NCI-H524 (cell line): ENCODE data around the gene UCHL5.

Source experiments
- DNase-seq, 2 experiments: peaks; one replicate each; lab custom pipeline; 2025; lab: John Stamatoyannopoulos, UW

Gene UCHL5

GRCh38 chr1:192967211-192967877 lies 91.8 kb downstream of the UCHL5 start:
- DNase-seq = no peak

GRCh38 chr1:192966073-192966472 lies 93.1 kb downstream of the UCHL5 start:
- DNase-seq = no peak

GRCh38 chr1:192962901-192963300 lies 96.3 kb downstream of the UCHL5 start:
- DNase-seq = no peak
